ENCODE data around the gene BCL11B. TPM values are rescaled to one million over a fixed set of nuclear protein-coding genes. Genes with fewer than 3 reads are reported as not detected.

BCL11B gene
- total and polyA plus RNA-seq, 9 of the 15 experiments (the other 6 are each of a cell fraction or from before 2014, with no cell fraction given): 0.09 TPM; not detected in 8

DNA sequence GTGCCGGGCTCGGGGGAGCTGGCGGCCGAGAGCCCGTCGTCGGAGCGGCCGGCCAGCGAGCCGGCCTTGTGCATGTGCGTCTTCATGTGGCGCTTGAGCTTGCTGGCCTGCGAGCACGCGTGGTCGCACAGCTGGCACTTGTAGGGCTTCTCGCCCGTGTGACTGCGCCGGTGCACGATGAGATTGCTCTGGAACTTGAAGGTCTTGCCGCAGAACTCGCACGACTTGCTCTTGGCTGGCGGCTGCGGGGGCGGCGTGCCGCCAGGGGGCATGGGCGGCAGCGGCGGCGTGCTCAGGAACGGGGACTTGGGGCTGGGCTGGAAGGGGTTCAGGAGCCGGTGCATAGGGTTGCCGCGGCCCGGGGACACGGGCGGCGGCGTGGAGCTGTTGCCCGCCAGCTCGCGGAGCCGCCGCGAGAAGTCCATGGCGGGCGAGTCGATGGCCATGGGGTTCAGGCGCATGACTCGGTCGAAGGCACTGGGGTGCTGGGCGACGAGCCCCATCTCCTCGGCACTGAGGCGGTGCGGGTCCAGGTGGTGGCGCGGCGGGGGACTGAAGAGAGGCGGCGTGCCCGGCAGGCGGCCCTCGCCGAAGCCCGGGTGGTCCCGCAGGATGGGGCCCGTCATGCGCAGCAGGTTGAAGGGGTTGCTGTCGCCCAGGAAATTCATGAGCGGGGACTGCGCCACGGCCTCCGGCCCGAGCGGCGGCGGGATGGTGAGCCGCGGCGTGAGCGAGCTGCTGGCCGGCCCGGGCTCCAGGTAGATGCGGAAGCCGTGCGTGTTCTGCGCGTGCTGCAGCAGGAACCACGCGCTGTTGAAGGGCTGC is 96.5 kb downstream of the BCL11B start:
- FAIRE-seq (no peak), ATAC-seq (no peak), DNase-seq (ENCODE audit: extremely low read depth in 1 of 4, low spot score in 3 of 4) (no peak)
- POLR2A ChIA-PET: interaction anchor here (0.6 kb wide), 1 partner anchor 12 kb away, joined by 3 read pairs; no protein-coding TSS in a partner anchor
- Histone ChIP-seq H4K20me1 (replicated peaks; ENCODE audit: control insufficient read depth, insufficient read depth, low read length) (no peaks in the 10 kb centered on the region), H3K27me3 (ENCODE audit: control insufficient read depth in 2 of 2, insufficient read depth in 2 of 2, low read length in 2 of 2) (peaks cover 4 to 10% of the 10 kb centered on the region in 2 experiments; a peak in 3 of 5 replicates), H2AFZ (ENCODE audit: low read depth, low read length) (no peak overlapping the region), H3K4me1 (replicated peaks in 1 of 2; ENCODE audit: control insufficient read depth in 2 of 2, insufficient read depth in 2 of 2, low read length in 2 of 2) (no peaks in the 10 kb centered on the region), H3K9me1 (ENCODE audit: control insufficient read depth, insufficient read depth, low read length) (no peaks in the 10 kb centered on the region), H3K4me3 (no peak overlapping the region), H3K9ac (ENCODE audit: insufficient read depth in 1 of 2, low read depth in 2 of 2, low read length in 2 of 2) (no peak overlapping the region), H3K4me2 (ENCODE audit: insufficient read depth, low read length) (no peak overlapping the region), H3K9me3 (replicated peaks; ENCODE audit: control insufficient read depth, insufficient read depth, low read depth, low read length) (no peaks in the 10 kb centered on the region), H3K79me2 (ENCODE audit: control insufficient read depth, insufficient read depth, low read length) (no peaks in the 10 kb centered on the region), H3K27ac (ENCODE audit: extremely low read depth, low read depth, low read length) (no peak overlapping the region), H3K36me3 (ENCODE audit: control insufficient read depth, insufficient read depth, low read length) (no peaks in the 10 kb centered on the region)
- TF ChIP-seq NR1H2 (CRISPR knock-in tag; IDR thresholded peaks at IDR 0.05) (no peak), HLTF (IDR thresholded peaks at IDR 0.05) (no peak), TEAD4 (IDR thresholded peaks at IDR 0.05; ENCODE audit: low read length) (no peak), TEAD4 (CRISPR knock-in tag; IDR thresholded peaks at IDR 0.05; ENCODE audit: borderline replicate concordance) (no peak), CBX2 (IDR thresholded peaks at IDR 0.05; ENCODE audit: insufficient read depth, low read length, poor library complexity, severe bottlenecking) (no peak), CBFB (CRISPR knock-in tag; IDR thresholded peaks at IDR 0.05) (no peak)
- intact Hi-C loops (cut with micrococcal nuclease): no loop called here
- BruUV-seq (replicated peaks): no TSS peak
- WGBS (ENCODE audit: insufficient coverage, low coverage, missing lambda C conversion rate): 30% methylated on average over 14 of the region's 95 CpGs
- in situ Hi-C loops (cut with MboI): no loop called here
- CTCF ChIA-PET (ENCODE audit: low intra/inter-chr PET ratio): no interaction called here
